NCI-H1105 (cell line): ENCODE measurements around the gene DCXR.

ENCODE experiments used
- DNase-seq: peaks from one replicate; lab custom pipeline; 2025; lab: John Stamatoyannopoulos, UW

DCXR gene

DNA sequence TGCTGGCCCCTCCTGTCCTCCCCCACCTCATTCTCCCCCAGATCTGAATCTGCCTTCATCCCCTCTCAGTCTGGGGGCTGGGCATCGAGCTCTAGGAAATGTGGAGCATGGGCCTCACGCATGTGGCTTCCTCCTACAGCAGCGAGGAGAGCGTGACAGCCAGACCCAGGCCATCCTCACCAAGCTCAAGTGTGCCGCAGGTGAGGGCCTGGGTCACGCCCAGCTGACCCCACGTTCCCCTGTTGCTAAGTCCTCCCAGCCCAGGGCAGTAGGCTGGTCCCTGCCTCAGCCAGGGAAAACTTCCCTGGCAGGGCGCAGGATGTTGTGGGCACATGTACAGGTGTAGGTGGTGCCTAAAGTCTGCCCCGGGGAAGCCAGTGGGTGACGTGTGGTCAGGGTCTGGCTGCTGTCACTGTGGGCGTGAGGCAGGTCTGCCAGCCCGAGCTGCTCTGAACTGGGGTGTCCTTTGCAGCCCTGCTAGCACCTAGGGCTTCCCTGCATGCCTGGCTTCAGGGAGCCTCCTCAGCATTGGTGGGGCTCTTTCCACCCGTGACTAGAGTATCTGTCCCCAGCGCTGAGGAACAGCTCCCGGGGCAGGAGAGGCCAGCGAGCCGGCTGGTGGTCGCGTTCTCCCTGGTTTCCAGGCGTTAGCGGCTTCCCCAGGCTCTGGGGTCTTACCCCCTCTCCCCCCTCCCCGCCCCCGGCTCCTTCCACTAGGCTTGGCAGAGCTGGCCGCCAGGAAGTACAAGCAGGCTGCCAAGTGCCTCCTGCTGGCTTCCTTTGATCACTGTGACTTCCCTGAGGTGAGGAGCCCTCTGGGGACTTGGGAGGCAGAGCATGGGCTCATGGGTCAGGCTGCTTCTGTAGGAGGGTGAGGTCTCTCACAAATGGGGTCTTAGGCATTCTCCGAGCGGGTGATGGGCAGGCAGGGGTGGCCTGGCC is 17.8 kb upstream of the DCXR start:
- no peak for DNase-seq

DNA sequence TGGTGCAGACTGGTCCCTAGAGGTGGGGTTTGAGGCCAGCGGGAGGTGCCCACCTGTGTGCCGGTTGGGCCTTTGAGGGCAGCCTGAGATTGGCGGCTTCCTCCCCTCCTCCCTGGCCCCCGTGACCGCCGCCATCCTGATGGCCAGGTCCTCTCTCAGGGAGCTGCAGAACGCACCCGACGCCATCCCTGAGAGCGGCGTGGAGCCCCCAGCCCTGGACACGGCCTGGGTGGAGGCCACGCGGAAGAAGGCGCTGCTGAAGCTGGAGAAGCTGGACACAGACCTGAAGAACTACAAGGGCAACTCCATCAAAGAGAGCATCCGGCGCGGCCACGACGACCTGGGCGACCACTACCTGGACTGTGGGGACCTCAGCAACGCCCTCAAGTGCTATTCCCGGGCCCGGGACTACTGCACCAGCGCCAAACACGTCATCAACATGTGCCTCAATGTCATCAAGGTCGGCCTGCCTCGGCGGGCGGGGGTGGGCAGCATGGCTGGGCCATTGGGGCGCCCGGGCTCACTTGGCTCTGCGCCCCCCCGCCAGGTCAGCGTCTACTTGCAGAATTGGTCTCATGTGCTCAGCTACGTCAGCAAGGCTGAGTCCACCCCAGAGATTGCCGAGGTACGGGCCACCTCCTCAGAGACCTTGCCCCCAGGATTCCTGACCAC is 17.0 kb upstream of the DCXR start:
- no peak for DNase-seq

DNA sequence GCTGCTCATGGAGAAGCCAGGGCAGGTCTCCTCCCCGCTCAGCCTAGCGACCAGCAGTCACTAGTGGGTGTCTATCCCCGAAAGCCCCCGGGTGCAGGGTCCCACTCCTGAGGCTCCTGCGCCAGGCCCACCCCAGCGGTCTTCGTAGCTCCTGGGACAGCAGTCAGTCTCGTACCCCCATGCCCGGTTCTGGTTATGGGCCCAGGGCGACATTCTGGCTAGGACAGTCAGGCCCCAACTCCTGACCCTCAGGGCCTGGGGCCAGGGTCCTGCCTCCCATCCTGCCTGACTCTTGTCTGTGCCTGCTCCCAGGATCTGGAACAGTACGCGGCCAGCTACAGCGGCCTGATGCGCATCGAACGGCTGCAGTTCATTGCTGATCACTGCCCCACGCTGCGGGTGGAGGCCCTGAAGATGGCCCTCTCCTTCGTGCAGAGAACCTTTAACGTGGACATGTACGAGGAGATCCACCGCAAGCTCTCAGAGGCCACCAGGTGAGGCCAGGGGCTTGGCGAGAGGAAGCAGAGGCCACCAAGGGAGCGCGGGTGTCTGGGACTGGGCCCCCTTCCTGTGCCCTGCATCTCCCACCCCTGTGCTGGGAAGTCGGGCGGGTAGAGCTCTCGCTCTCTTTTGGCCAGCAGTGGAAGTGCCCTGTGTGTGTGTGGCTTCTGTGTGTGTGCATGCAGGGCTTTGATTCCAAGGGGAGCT is 16.2 kb upstream of the DCXR start:
- DNase-seq, result no peak

DNA sequence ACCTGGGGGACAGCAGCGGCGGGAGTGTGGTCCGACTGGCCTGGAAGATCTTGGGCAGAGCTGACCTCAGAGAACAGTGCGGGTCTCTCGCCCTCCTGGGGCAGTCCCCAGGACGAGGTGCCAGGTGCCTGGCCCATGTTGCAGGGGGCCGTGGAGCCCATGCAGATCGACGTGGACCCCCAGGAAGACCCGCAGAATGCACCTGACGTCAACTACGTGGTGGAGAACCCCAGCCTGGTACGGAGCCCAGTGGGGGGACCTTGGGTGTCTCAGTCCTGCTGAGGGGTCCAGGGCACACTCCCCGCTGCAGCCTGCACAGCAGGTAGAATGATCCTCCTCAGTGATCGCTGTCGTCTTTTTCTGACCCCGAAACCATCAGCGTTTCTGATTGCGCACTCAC is 15.6 kb upstream of the DCXR start:
- no peak for DNase-seq

DNA sequence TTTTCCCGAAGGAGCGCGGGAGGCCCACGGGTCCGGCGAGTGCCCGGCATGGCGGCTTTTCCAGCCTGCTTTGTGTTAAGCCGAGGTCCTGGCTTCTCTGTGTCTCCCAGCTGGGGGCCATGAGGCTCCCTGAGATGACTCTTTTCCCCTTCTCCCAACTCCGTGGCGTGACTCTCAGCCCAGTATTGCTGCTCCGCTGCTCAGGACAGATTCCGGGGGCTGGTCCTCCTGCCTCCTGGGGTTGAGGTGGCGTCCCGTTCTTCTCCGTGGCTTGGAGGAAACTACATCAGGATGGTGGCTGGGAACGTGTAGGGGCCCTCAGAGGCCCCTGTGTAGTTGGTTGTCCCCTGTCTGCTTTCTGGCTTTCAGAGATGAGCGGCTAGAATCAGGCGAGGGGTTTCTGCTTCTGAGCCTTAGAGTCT is 15.2 kb upstream of the DCXR start:
- DNase-seq, result no peak

DNA sequence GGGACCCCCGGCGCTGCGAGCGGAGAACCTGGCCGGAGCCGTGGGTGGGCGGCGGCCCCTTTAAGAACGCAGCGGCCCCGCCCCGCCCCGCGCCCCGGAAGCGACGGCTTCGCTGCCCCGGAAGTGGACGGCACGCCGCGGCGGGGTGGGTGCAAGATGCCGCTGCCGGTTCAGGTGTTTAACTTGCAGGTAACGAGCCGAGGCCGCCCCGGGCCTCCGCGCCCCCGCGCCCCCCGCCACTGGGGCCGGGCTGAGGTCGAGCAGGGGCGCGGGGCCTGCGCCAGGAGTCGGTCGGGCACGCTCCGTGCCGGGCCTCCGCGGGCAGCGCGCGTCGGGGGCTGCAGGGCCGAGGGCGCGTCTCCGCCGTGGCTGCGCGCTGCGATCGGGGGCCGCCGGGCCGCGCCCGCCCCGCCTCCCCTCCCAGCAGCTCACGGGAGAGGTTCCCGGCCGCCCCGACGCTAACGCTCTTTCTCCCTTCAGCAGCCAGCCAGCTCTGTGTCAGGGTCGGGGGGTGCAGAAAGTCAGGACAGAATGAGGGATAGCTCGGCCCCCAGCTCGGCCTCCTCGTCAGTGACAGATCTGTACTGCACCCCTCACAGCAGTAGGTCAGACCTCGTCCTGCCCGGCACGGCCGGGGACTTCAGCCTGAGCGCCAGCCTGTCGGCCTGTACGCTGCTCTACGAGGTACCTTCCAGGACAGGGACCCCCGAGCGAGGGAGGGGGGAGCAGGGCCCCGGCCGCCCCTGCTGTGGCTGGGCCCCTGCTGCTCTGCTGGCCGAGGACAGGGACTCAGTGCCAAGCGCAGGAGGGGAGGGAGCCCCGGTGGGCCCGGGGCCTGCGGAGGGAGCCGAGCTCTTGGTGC is 14.5 kb upstream of the DCXR start, which contains the start of the genes GPS1 and RFNG:
Gene GPS1 (plus strand): TSS at position 123 of the 862 bp plus-strand sequence. CDS start 34 bp downstream, at position 157.
Gene RFNG (minus strand): TSS at position 36 of the 862 bp plus-strand sequence. CDS start 45 bp downstream, outside the sequence.
- peak; percentile 66 for DNase-seq

DNA sequence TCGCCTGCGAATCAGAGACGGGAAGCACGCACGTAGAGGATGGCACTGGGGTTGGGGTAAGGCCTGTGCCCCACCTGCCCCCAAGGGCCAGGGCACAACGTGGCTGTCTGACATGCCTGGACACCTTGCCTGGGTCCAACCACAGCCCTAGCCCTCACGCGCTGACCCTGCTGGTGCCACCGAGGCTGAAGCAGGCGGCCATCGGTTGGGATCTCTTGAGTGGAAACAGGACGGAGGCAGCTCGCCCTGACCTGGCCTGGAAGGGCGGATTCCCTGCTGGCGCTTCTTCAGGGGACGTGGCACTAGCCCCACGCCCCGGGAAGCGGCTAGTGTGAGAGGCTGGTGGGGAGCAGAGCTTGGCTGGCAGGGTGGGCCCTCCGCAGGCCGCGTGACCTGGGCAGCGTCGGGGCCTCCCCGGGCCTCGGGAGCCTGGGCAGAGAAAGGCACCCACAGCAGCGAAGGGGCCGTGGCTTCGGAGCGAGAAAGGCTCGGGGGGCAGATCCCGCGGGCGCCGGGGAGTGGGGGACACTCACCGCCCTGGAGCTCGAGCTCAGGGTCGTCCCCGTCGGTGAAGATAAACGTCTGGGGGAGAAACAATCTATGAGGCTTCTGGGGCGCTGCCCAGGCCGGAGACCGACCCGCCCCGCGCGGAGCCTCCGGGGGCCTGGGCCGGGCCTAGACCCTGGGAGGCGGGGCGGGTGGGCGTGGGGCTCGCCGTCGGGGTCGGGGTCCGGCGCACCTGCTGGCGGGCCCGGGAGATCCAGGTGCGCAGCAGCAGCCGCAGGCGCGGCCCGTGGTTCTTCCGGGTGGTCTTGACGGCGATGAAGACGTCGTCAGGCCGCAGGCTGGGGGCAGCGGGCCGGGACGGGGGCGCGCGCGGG is 13.5 kb upstream of the DCXR start:
- DNase-seq, result no peak

DNA sequence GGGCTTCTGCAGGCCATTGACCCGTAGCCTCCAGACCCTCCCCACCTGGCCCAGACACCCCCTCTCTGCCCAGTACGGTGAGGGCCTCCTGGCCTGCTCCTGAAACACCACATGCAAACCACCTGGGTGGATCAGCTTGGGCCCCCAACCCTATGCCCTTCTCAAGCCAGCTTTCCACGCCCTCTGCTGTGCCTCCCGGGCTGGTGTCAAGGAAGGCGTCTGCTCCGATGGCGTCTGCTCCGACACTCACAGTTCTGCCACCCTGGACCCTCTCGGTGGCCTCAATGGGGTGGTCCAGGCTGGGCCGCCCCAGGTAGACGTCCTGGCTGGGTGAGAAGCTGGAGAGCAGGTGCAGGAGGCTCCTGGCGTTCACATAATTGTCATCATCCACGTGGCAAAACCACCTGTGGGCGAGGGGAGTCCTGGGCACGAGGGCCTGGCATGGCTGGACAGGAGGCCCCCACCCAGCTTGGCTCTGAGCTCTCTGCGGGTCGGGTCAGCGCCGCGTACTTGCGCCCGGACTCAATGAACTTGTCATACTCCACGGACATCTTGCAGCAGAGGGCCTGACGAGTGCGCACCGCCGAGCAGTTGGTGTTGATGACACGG is 12.8 kb upstream of the DCXR start:
- DNase-seq, result no peak

DNA sequence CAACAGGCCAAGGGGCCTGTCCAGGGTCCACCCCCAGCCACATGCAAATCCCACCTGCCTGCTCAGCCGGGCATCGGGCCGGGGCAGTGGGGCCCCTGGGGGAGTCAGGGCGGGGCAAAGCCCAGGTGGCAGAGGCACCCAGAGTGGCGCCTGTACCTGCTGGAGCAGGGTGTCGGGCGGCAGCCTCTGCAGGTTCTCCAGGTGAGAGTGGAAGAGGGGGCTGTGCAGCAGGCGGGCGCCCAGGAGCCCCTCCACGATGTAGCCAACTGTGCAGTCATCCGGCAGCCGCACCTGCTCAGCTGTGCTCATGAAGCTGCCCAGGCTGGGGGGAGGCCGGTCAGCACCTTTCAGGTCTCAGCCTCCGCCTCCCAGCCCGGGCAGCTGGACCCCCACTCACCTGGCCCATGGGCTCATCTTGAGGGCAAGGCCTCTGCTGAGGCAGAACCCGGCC is 12.0 kb upstream of the DCXR start:
- DNase-seq, result no peak

DNA sequence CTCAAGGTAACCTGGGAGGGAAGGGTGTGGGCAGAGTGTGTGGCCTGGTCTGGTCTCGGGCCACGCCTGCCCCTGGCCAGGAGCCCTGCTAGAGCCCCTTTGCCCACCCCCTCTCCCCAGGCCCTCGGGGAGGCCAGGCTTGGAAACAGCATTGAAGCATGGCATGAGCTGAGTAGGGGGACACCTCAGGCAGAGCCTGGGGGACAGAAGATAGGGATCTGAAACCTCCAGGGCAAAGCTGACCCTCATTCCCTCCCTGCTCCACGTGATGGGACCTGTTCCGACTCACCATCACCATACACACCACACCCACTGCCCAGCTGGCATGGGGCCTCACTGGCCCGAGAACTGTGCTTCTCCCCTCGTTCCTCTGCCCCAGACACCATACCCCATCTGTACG is 11.6 kb upstream of the DCXR start:
- DNase-seq, result no peak

DNA sequence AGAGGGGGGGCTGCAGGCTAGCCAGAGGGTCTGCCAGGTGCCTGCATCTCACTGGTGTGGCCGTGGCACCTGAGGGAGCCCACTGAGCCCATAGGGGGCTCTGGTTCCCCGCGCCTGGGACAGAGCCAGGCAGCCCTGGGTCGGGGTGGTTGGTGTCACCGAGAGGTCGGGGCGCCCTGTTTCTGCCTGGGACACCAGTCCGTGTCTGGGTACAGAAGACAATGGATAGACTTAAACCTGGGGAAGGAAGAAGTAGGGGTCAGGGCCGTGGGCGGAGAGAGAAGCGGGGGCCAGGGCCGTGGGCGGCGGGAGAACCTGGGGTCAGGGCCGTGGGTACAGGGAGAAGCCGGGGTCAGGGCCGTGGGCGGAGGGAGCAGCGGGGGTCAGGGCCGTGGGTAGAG is 11.1 kb upstream of the DCXR start:
- no peak for DNase-seq

DNA sequence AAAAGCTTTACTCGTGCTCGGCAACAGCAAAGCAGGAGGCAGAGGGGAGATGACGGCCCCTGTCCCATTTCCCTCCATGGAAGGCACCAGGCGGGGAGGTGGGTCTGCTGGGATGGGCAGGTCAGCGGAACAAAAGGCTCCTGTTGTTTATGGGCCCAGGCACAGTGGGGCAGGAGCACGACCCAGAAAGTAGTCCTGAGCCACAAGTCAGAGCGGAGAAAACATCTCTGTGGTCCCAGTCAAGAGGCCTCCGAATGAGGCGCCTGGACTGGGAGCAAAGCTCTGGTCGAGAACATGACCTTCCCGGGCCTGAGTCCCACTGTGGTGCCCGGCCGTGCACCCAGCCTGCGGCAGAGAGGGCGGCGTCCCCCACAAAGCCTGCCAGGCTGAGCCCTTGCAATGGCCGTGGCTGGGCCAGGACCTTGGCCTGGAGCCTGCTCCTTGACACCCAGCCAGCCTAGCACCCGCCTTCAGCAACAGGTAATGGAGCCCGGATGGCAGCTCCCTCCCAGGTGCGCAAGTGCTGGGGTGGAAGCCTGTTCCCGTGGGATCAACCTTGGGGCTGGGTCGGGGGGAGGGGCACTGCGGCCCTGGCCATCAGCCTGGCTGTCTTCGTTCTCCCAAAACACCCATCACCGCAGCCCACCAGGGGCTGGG is 10.5 kb upstream of the DCXR start:
- DNase-seq, result no peak

DNA sequence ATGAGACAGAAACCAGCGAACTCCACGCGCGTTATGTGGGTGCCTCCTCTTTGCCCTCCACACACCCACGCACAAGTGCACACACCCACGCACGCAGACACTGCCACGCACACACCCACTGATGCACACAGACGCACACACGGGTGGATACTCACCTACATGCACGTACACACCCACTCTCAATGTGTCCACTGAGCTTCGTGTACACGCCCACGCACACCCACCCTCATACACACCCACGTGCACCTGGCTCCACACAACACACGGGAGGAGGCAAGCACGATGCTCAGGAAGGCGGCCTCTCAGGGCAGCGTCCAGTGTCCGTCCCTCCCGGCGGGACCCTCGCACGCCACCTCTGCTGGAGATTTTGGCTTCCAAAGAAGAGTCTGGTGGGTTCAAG is 9.9 kb upstream of the DCXR start:
- no peak for DNase-seq

DNA sequence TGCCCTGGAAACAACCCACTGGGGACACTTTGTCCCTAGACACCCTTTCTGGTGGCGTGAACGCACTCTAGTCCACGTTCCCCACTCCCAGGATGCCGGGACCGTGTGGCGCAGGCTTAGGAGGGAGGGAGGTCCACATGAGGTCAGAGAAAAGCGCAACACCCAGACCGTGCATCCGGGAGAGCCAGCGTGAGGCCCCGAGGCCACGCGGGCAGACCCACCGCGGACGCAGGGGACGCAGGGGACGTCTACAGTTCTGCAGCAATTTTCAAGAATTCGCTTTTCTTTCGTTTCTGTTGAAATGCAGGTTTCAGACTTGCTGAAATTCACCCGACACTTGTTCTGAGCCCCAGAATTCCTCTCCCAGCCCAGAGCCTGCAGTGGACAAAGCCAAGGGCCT is 9.4 kb upstream of the DCXR start:
- no peak for DNase-seq

DNA sequence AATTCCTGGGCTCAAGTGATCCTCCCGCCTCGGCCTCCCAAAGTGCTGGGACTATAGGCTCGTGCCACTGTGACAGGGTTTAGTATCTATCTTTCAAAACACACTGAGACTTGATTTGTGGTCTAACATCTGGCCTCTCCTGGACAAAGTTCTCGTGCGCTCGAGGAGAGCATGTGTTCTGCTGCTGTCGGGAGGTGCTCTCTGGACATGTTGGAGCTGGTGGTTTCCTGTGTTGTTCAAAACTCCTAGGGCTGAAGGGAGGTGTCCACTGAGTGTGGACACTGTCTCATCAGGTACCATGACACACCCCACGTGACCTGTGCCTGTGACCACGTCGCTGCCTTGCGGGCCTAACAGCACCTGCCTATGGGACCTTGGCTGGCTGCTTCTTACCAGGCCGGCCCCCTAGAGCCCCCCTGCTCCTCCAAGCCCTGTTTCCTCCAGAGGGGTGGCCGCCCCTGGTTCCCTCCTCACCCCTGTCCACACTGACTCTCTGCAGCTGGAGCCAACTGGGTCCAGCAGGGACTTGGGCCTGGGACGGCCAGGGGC is 8.5 kb upstream of the DCXR start:
- DNase-seq, result no peak

DNA sequence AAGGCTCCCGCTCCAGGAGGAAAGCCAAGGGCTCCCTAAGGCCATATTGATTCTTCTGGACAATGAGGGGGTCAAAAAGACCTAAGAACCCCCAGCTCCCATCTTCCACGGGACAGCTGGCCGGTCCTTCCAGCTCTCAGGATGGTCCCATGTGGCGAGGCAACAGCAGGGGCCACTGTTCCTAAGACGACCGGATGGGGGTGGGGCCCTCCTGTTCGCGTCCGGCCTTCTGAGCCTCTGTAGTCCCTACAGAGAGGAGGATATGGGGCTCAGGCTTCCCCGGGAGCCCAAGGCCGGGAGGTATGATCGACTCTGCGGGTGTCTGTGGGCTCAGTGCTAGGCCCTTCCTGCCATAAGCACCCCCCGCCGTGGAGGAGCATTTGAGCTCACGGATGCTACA is 6.0 kb upstream of the DCXR start:
- no peak for DNase-seq

DNA sequence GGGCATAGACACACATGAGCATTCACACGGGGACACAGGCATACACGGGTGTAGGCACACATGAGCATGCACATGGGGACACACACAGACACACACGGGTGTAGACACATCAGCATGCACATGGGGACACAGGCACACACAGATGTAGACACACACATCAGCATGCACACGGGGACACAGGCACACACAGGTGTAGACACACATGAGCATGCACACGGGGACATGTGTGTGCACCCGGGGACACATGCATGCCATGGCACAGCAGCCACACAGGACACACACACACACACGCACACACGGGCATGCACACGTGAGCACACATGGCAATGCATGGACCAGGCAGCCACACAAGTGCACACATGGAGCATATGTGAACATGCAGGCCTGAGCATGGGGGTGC is 5.2 kb upstream of the DCXR start:
- DNase-seq, result no peak

DNA sequence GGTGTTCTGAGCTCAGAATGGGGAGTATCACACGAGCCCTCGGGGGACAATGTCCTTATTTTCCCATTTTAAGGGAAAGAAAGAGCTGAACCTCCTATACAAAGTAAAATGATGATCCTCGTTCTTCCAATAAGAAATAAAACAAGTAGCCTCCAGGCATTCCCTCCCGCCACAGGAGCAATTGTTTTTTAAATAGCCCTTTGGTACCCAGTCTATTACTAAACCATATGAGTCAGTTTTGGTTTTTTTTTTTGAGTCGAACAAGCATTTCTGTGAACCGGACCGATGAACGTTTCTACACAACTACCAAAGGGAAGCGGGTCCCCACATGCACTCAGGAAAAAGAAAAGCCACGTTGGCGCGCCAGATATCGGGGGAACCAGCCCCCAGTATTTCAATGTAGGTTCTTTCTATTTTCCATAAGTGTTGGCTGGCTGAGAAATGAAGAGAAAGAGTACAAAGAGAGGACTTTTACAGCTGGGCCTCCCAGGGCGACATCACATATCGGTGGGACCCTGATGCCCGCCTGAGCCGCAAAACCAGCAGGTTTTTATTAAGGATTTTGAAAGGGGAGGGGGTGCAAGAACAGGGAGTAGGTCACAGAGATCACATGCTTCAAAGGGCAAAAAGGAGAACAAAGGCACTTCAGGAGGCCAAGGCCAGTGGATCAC is 3.8 kb upstream of the DCXR start:
- no peak for DNase-seq
